ENCODE data around the gene USP12. TPM values are rescaled to one million over a fixed set of nuclear protein-coding genes. Genes with fewer than 3 reads are reported as not detected.

The USP12 gene
- polyA plus RNA-seq, 3 donors: 12.8 to 23.4 (median 14.5) TPM

DNA sequence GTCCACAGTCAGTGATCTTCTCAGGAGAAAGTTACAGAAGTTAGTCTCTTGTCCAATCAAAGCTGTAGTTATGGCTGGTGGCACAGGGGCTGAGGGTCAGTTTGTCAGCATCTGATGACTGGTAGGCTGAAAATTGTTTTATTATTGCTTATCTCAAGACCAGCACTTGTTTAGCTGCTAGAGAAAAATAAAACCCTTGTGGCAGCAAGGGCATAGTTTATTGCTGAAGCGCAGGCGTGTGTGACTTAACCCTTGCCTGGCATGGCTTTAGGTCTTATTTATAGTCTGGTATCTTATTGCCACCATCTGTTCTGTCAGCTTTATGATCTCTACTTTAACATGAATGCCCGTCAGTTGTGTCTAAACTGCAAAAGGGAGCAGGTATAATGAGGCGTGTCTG is 154.7 kb downstream of the USP12 start:
- TF ChIP-seq, protein P1, sequence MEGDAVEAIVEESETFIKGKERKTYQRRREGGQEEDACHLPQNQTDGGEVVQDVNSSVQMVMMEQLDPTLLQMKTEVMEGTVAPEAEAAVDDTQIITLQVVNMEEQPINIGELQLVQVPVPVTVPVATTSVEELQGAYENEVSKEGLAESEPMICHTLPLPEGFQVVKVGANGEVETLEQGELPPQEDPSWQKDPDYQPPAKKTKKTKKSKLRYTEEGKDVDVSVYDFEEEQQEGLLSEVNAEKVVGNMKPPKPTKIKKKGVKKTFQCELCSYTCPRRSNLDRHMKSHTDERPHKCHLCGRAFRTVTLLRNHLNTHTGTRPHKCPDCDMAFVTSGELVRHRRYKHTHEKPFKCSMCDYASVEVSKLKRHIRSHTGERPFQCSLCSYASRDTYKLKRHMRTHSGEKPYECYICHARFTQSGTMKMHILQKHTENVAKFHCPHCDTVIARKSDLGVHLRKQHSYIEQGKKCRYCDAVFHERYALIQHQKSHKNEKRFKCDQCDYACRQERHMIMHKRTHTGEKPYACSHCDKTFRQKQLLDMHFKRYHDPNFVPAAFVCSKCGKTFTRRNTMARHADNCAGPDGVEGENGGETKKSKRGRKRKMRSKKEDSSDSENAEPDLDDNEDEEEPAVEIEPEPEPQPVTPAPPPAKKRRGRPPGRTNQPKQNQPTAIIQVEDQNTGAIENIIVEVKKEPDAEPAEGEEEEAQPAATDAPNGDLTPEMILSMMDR (IDR thresholded peaks at IDR 0.05): no peak
- Mint-ChIP-seq H3K4me3 (no peak overlapping the region), H3K9me3 (no peaks in the 10 kb centered on the region), H3K27ac (no peak overlapping the region), H3K27me3 (ENCODE audit: low read depth in 3 of 3) (peaks cover 0 to 3% (median 3%) of the 10 kb centered on the region in 3 donors), H3K36me3 (no peaks in the 10 kb centered on the region), H3K4me1 (no peaks in the 10 kb centered on the region)
- Histone ChIP-seq H3K27me3 (ENCODE audit: control insufficient read depth in 2 of 2, insufficient read depth in 2 of 2, low read length in 2 of 2) (no peaks in the 10 kb centered on the region), H3K9me3 (replicated peaks in 1 of 2; ENCODE audit: control insufficient read depth in 1 of 2, insufficient read depth in 1 of 2, low read length in 2 of 2) (no peaks in the 10 kb centered on the region), H4K20me1 (ENCODE audit: insufficient read depth, low read length) (no peaks in the 10 kb centered on the region), H3K4me1 (ENCODE audit: control insufficient read depth in 1 of 2, insufficient read depth in 2 of 2, low read length in 2 of 2) (no peaks in the 10 kb centered on the region), H3K27ac (ENCODE audit: low read depth in 1 of 2, low read length in 2 of 2) (no peak overlapping the region), H3K4me2 (replicated peaks; ENCODE audit: extremely low read depth, low read length, poor library complexity, severe bottlenecking) (no peak overlapping the region), H3K36me3 (replicated peaks in 1 of 2; ENCODE audit: control insufficient read depth in 1 of 2, insufficient read depth in 2 of 2, low read length in 2 of 2) (no peaks in the 10 kb centered on the region), H3K9ac (ENCODE audit: insufficient read depth, low read length, poor library complexity, severe bottlenecking) (no peak overlapping the region), H2AFZ (ENCODE audit: insufficient read depth, low read depth, low read length, poor library complexity, severe bottlenecking) (no peak overlapping the region), H3K4me3 (replicated peaks in 1 of 3; ENCODE audit: low read depth in 2 of 3, low read length in 3 of 3) (no peak overlapping the region), H3K79me2 (ENCODE audit: insufficient read depth, low read length) (no peaks in the 10 kb centered on the region)
- intact Hi-C loops (cut with micrococcal nuclease): no loop called here
- DNase-seq: no peak
- WGBS (ENCODE audit: insufficient coverage): 79% methylated on average over 2 of the region's 4 CpGs

Other genes starting within 250 kb of the USP12 start
- gene RPL21, start 79.7 kb upstream of the USP12 start, polyA plus RNA-seq: 1,000 to 10,000 TPM; 1,311 to 1,781 (median 1,417) TPM
- 1 to 10 TPM; 1.0 to 6.8 (median 3.8) TPM for gene RASL11A, start 99.0 kb upstream of the USP12 start, polyA plus RNA-seq

Data from CD14-positive monocyte (primary cell).